ENCODE measurements around the gene OR5T2.
"Not testable (repeated sequence)": the region's sequence is repeated elsewhere in the genome, so short reads cannot be mapped to it uniquely, and the experiment has no call there.

OR5T2 gene

DNA sequence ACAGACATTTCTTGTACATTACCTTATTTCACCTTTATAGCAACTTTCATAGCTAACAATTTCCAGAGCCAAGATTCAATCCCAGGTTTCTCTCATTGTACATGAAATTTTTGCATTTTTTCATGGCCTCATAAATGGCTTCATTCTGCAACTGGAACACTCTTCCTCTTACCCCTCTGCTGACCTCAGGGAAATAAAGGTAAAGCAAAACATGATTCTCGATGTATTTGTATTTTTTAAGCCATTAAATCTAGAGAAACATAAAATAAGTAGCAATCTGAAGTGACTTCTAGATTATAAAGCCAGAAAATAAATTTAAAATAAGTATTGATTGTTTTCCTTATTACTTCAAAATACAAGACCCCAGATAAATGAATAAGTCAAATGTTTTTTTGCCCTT is at the start of gene OR5T2:
TSS of gene OR5T2 (minus strand) at position 101 of the 400 bp plus-strand sequence. CDS start 1,193 bp downstream, outside the sequence.
- no peak for DNase-seq (ENCODE audit: low read depth)

DNA sequence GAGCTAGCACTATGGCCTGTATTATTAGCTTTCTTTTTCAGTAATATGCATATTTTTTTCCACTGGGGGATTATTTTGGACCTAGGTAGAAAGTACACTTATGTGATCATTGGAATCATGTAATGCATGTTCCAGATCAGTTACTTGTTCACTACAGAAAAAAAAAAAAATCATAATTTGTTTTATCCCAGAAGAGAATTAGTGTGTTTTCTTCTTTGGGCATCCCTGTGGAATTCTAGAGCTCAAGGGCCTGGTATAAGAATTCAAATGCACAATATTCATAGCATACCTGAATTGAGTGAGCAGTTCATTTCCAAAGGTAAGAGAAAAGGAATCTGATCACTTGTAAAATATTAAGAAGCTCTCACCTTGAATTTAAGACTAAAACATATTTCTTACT is 39.8 kb upstream of the OR5T2 start, which contains the start of gene OR5T1:
TSS of gene OR5T1 (plus strand) at position 301 of the 400 bp plus-strand sequence. CDS start 1,485 bp downstream, outside the sequence.
- DNase-seq (ENCODE audit: low read depth): no peak

DNA sequence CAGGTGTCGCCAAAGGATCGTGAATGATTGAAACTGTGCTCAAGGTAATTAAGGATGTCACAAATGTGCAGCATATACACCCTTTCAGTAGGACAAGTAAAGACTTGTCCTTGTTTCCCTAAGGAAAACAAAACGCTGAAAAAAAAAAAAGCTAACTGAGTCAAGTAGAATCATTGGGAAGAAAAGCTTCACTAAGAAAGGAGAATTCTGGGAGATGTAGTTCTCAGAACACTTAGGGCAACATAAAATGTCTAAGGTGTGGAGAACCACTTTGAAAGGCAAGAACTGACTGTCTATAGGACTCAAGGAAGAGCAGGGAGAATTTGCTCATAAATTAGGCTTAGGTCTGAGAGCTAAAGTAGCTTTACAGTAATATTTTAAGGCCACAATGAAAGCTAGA is 37.0 kb upstream of the OR5T2 start:
- no peak for DNase-seq (ENCODE audit: low read depth)

DNA sequence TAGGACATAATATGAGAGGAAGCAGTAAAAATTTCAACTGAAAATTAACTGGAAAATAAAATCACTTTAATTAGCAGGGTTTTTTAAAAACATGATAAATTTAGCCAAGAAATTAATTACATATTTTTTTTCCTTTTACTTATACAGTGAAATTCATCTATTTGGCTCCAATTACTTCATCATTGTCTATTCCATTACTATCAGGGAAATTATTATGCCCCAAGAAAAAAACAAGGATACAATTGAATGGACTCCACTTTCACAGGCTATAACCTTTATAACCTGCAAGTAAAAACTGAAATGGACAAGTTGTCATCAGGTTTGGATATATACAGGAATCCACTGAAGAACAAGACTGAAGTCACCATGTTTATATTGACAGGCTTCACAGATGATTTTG is 17.9 kb upstream of the OR5T2 start, which contains the start of gene OR5T3:
TSS of gene OR5T3 (plus strand) at position 301 of the 400 bp plus-strand sequence. CDS start at position 301, 0 bp downstream.
- DNase-seq (ENCODE audit: low read depth): no peak

DNA sequence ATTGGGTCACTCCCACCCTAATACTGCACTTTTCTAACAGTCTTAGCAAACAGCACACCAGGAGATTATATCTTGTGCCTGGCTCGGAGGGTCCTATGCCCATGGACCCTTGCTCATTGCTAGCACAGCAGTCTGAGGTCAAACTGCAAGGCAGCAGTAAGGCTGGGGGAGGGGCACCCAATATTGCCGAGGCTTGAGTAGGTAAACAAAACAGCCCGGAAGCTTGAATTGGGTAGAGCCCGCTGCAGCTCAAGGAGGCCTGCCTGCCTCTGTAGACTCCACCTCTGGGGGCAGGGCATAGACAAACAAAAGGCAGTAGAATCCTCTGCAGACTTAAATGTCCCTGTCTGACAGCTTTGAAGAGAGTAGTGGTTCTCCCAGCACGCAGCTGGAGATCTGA is 14.3 kb downstream of the OR5T2 start:
- DNase-seq (ENCODE audit: low read depth): not testable (repeated sequence)

DNA sequence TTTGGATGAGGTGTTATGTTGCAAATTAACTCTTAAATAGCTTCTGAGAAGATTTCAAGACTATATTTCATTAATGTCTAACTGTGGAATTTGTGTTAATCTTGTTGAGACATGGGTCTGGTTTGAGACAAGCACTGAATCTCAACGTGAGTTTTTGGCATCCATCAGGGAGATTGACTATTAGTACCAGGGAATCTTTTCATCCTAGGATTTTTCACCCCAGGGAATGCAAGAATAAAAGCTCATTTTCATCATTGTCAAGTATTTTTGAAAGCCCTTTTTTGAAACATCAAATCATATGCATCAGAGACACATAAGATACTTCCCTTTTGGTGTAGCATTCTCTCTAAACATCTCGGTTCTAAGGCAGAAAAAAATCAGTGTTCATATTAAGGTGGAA is 19.5 kb downstream of the OR5T2 start:
- no peak for DNase-seq (ENCODE audit: low read depth)

DNA sequence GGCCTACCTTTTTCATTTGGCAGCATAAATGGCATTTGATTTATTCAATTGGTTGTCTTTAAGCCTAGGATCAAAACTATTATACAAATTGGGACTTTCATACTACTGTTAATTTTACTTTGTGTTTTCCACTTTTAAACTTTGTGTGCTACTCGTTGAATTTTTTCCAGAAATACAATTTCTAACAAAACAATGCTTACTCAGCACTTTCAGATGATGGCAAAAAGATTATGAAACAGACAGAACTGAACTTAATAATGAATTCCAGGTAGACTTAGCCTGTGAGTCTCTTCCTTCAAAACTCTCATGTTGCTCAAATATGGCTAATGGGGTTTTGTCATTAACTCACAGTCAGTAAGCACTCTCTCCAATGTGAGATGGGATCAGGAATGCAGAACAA is 26.3 kb downstream of the OR5T2 start:
- no peak for DNase-seq (ENCODE audit: low read depth)

DNA sequence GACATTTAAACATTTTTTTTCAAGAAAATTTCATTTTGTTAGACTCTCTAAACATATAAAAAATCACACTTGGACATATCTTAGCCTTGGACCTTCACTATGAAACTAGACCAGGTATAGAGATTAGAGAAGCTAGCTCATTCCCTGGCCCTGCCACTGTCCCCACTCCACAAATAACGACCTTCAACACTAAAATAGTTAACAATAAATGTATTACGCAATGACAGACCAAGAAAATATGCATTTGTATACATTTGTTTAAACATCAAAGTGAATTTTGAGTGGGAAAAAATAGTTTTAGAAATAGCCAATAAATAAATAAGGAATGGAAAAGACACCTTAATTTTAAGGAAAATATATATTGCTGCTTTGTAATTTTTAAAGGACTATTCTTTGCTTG is 36.7 kb downstream of the OR5T2 start:
- no peak for DNase-seq (ENCODE audit: low read depth)

DNA sequence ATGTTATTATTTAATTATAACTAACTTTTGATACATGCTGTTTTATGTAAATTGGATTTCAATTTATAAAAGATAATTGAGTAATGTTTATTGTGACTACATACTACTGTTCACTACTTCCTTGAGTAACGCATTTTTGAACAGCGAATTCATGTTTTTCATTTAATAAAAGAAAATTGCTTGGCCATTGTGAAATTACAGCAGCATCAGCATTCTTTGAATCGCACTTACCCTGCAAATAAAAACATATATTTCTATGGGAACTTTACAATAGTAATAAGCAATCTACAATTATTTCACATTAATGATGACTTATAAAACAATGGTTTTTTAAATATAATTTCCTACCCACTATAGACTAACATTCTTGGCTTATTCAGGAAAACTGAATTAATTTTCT is 37.4 kb downstream of the OR5T2 start:
- no peak for DNase-seq (ENCODE audit: low read depth)

DNA sequence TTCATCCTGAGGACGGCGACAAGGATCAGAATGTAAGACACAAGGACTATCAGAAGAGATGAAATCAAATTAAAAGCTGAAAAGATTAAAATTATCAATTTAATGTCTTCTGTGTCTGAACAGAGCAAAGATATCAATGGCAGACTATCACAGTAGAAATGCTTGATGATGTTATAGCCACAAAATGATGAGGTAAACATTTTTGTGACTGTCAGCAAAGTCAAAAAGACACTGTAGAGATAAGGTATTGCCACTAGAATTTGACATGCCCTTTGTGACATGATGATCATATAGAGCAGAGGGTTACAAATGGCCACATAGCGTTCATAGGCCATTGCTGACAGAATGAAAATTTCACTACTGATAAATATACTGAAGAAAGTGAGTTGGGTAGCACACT is 45.5 kb downstream of the OR5T2 start:
- DNase-seq (ENCODE audit: low read depth): no peak

DNA sequence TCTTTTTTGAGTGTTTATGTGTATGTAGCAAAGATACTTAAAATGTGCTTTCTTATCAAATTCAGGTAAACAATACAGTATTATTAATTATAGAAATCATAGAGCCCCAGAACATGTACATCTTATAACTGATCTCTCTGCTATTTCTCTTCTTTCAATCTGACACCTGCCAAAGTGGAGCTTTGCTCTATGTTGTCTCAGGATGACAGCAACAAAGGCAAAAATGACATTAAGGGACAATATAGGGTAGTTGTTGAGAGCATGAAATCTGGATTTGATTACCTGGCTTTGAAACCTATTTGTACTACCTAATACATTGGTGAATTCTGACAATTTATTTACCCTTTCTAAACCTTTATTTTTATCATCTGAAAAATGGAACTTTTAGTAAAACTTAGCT is 50.6 kb downstream of the OR5T2 start:
- no peak for DNase-seq (ENCODE audit: low read depth)
